Trophoblast cell (in vitro differentiated cells and primary cell): Measurements from ENCODE around the gene PHKB.
"Not testable (repeated sequence)": the region's sequence is repeated elsewhere in the genome, so short reads cannot be mapped to it uniquely, and the experiment has no call there.

Experiments used
- DNase-seq, 2 donors: peaks; one replicate each; pipeline ENCODE4 v3.0.0-alpha.2; 2016
- H2AFZ ChIP-seq: 2 replicates; pipeline ENCODE4 v1.6.1; 2013; ENCODE audit warnings: low read length, moderate library complexity, mild to moderate bottlenecking; ENCODE audit not compliant: insufficient read depth, poor library complexity
- H2AK5ac ChIP-seq: 2 replicates; pipeline ENCODE4 v1.6.1; 2013; ENCODE audit warnings: mild to moderate bottlenecking, low read length
- H2BK120ac ChIP-seq: 2 replicates; pipeline ENCODE4 v1.6.1; 2013; ENCODE audit warnings: low read length, mild to moderate bottlenecking, moderate library complexity; ENCODE audit not compliant: insufficient read depth, poor library complexity
- H2BK12ac ChIP-seq: 2 replicates; pipeline ENCODE4 v1.6.1; 2013; ENCODE audit warnings: mild to moderate bottlenecking, low read length, moderate library complexity
- H2BK5ac ChIP-seq: 2 replicates; pipeline ENCODE4 v1.6.1; 2013; ENCODE audit warnings: low read length, low read depth, moderate library complexity, mild to moderate bottlenecking; ENCODE audit not compliant: poor library complexity
- H3K14ac ChIP-seq: 2 replicates; pipeline ENCODE4 v1.6.1; 2013; ENCODE audit warnings: mild to moderate bottlenecking, low read length
- H3K18ac ChIP-seq: 2 replicates; pipeline ENCODE4 v1.6.1; 2013; ENCODE audit warnings: mild to moderate bottlenecking, low read length
- H3K23ac ChIP-seq: 2 replicates; pipeline ENCODE4 v1.6.1; 2013; ENCODE audit warnings: low read length
- H3K27ac ChIP-seq: 2 replicates; pipeline ENCODE4 v1.5.1; 2013; ENCODE audit warnings: low read depth, mild to moderate bottlenecking, inconsistent platforms, low read length, moderate library complexity
- H3K27me3 ChIP-seq: 2 replicates; pipeline ENCODE4 v1.6.1; 2013; ENCODE audit warnings: inconsistent platforms, mild to moderate bottlenecking, low read length, moderate library complexity; ENCODE audit not compliant: insufficient read depth
- H3K36me3 ChIP-seq, 2 experiments: 1 replicate in 1 of 2; 2 replicates in 1 of 2; pipeline ENCODE4 v1.6.1; 2013; ENCODE audit warnings: low read length in 2 of 2, mild to moderate bottlenecking in 2 of 2, moderate library complexity in 1 of 2; ENCODE audit not compliant: insufficient read depth in 2 of 2, control insufficient read depth in 1 of 2
- H3K4ac ChIP-seq: 2 replicates; pipeline ENCODE4 v1.6.1; 2013; ENCODE audit warnings: low read depth, mild to moderate bottlenecking, low read length, moderate library complexity
- H3K4me1 ChIP-seq, 2 experiments: 1 replicate in 1 of 2; 2 replicates in 1 of 2; pipeline ENCODE4 v1.6.1; 2013; ENCODE audit warnings: low read length in 2 of 2, mild to moderate bottlenecking in 2 of 2, moderate library complexity in 1 of 2; ENCODE audit not compliant: insufficient read depth in 2 of 2, control insufficient read depth in 1 of 2
- H3K4me2 ChIP-seq: 2 replicates; pipeline ENCODE4 v1.6.1; 2013; ENCODE audit warnings: inconsistent platforms, mild to moderate bottlenecking, low read length, moderate library complexity
- H3K4me3 ChIP-seq: 2 replicates; pipeline ENCODE4 v1.5.1; 2013; ENCODE audit warnings: mild to moderate bottlenecking, low read depth, low read length, inconsistent platforms
- H3K79me1 ChIP-seq: one replicate; pipeline ENCODE4 v1.6.1; 2013; ENCODE audit warnings: low read length
- H3K79me2 ChIP-seq: 2 replicates; pipeline ENCODE4 v1.6.1; 2013; ENCODE audit warnings: low read length, mild to moderate bottlenecking; ENCODE audit not compliant: control insufficient read depth, insufficient read depth, poor library complexity
- H3K9ac ChIP-seq: 2 replicates; pipeline ENCODE4 v1.6.1; 2013; ENCODE audit warnings: mild to moderate bottlenecking, low read length
- H3K9me3 ChIP-seq: 2 replicates; pipeline ENCODE4 v1.6.1; 2013; ENCODE audit warnings: low read depth, mild to moderate bottlenecking, control low read depth, inconsistent platforms, low read length; ENCODE audit not compliant: insufficient read depth
- H4K12ac ChIP-seq: 2 replicates; pipeline ENCODE4 v1.6.1; 2013; ENCODE audit warnings: low read depth, mild to moderate bottlenecking, low read length, moderate library complexity
- H4K8ac ChIP-seq: 2 replicates; pipeline ENCODE4 v1.6.1; 2013; ENCODE audit warnings: low read depth, mild to moderate bottlenecking, low read length, moderate library complexity
- H4K91ac ChIP-seq: one replicate; pipeline ENCODE4 v1.6.1; 2013; ENCODE audit warnings: low read depth, mild to moderate bottlenecking, low read length, moderate library complexity
- WGBS: extraction: QIAGEN DNeasy Blood & Tissue Kit; methylation state at CpG from one replicate; pipeline ENCODE4 v1.1.7; 2013; ENCODE audit warnings: missing lambda C conversion rate; ENCODE audit not compliant: insufficient read length, insufficient coverage; ENCODE audit errors: extremely low coverage; 5-methylcytosine and 5-hydroxymethylcytosine counted together

Gene PHKB

DNA sequence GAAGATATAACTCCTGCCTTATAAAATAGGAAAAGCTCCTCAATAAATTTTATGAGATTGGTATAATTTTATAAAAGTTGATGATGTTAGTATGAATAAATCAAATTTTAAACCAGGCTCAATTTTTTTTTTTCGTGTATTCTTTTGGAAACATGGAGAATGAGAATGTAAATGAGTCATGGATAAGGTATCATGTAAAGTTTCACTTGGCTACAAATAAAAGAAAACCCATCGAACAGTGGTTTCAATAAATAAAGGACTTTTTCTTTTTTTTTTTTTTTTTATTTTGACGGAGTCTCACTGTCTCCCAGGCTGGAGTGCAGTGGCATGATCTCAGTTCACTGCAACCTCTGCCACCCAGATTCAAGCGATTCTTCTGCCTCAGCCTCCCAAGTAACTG is 67.3 kb downstream of the PHKB start:
- DNase-seq: no peak
- Histone ChIP-seq H4K91ac (no peak overlapping the region), H3K4me2 (no peak overlapping the region), H3K27ac (no peak overlapping the region), H3K79me1 (no peaks in the 10 kb centered on the region), H2AFZ (no peak overlapping the region), H2BK120ac (no peak overlapping the region), H3K18ac (no peak overlapping the region), H3K36me3 (no peaks in the 10 kb centered on the region), H2BK12ac (no peak overlapping the region), H3K27me3 (no peaks in the 10 kb centered on the region), H3K9me3 (peaks cover 5% of the 10 kb centered on the region), H3K4me3 (no peak overlapping the region), H3K79me2 (no peaks in the 10 kb centered on the region), H3K23ac (no peak overlapping the region), H3K9ac (no peak overlapping the region), H3K14ac (no peak overlapping the region), H3K4me1 (no peaks in the 10 kb centered on the region), H2AK5ac (no peak overlapping the region), H3K4ac (no peak overlapping the region), H4K12ac (no peak overlapping the region), H4K8ac (no peak overlapping the region), H2BK5ac (no peak overlapping the region)
- no CpG with 5 or more reads among the region's 4 CpGs for WGBS

DNA sequence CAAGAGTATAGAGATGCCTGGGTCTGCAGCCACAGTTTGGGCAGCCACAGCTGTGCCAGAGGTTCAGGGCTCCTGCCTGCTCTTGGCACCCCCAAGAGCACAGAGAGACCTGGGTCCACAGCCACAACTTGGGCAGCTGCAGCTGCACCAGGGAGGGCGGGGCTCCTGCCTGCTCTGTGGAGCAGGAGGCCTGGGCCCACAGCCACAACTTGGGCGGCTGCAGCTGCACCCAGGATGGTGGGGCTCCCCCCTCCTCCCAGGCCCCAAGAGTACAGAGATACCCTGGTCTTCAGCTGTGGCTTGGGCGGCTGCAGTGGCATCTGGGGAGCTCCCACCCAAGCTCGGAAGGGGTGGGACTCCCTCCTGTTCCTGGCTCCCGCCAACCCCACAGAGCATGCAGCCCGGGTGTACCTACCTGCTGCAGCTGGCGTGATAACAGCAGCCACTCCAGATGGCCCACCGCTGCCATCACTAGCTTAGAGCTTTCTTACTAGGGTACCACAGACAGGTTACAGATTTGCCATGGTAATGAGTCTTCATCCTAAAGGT is 72.7 kb downstream of the PHKB start:
- H3K14ac ChIP-seq: no peak overlapping the region
- H3K79me1 ChIP-seq: no peaks in the 10 kb centered on the region
- H4K12ac ChIP-seq: no peak overlapping the region
- no peak overlapping the region for H2AFZ ChIP-seq
- no peak overlapping the region for H3K23ac ChIP-seq
- H3K4me1 ChIP-seq: no peaks in the 10 kb centered on the region
- H2BK5ac ChIP-seq: no peak overlapping the region
- H3K9me3 ChIP-seq: peaks cover 6% of the 10 kb centered on the region
- H3K4me2 ChIP-seq: no peak overlapping the region
- no CpG with 5 or more reads among the region's 8 CpGs for WGBS
- no peak overlapping the region for H2AK5ac ChIP-seq
- H4K8ac ChIP-seq: no peak overlapping the region
- no peak overlapping the region for H3K18ac ChIP-seq
- no peak overlapping the region for H3K27ac ChIP-seq
- H3K4me3 ChIP-seq: no peak overlapping the region
- no peaks in the 10 kb centered on the region for H3K36me3 ChIP-seq
- no peak overlapping the region for H3K4ac ChIP-seq
- H4K91ac ChIP-seq: no peak overlapping the region
- H3K79me2 ChIP-seq: no peaks in the 10 kb centered on the region
- no peak for DNase-seq
- H3K27me3 ChIP-seq: no peaks in the 10 kb centered on the region
- H2BK12ac ChIP-seq: no peak overlapping the region
- H2BK120ac ChIP-seq: no peak overlapping the region
- no peak overlapping the region for H3K9ac ChIP-seq

DNA sequence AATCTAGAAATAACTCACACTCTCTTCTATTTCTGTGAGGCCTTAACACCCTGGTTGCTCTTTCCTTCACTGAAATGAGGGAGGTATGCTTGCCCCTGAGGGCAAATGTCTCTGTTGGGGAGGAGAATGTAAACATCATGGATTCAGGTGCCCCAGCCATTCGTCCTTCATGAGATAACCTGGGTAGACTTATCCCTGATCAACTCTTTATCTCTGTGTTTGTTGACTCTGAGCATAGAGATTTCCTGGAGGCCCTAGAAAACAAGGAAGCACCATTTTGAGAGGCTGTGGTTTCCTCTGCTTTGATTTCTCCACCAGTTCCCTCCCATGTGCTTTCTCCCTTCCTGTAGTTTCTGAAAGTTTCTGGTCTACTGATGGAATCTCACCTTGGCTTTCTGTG is 77.3 kb downstream of the PHKB start:
- Histone ChIP-seq H4K12ac (no peak overlapping the region), H2BK12ac (no peak overlapping the region), H3K18ac (no peak overlapping the region), H4K8ac (no peak overlapping the region), H3K27me3 (no peaks in the 10 kb centered on the region), H3K9me3 (peaks cover 1% of the 10 kb centered on the region), H4K91ac (no peak overlapping the region), H2BK5ac (no peak overlapping the region), H3K4me2 (no peak overlapping the region), H3K14ac (no peak overlapping the region), H2AK5ac (no peak overlapping the region), H2AFZ (no peak overlapping the region), H3K4me3 (no peak overlapping the region), H3K23ac (no peak overlapping the region), H3K9ac (no peak overlapping the region), H3K27ac (no peak overlapping the region), H3K4ac (no peak overlapping the region), H2BK120ac (no peak overlapping the region), H3K36me3 (no peaks in the 10 kb centered on the region), H3K79me1 (no peaks in the 10 kb centered on the region), H3K79me2 (no peaks in the 10 kb centered on the region), H3K4me1 (no peaks in the 10 kb centered on the region)
- WGBS: no CpG with 5 or more reads among the region's 1 CpG
- peak; percentile 64 to 83 for DNase-seq

DNA sequence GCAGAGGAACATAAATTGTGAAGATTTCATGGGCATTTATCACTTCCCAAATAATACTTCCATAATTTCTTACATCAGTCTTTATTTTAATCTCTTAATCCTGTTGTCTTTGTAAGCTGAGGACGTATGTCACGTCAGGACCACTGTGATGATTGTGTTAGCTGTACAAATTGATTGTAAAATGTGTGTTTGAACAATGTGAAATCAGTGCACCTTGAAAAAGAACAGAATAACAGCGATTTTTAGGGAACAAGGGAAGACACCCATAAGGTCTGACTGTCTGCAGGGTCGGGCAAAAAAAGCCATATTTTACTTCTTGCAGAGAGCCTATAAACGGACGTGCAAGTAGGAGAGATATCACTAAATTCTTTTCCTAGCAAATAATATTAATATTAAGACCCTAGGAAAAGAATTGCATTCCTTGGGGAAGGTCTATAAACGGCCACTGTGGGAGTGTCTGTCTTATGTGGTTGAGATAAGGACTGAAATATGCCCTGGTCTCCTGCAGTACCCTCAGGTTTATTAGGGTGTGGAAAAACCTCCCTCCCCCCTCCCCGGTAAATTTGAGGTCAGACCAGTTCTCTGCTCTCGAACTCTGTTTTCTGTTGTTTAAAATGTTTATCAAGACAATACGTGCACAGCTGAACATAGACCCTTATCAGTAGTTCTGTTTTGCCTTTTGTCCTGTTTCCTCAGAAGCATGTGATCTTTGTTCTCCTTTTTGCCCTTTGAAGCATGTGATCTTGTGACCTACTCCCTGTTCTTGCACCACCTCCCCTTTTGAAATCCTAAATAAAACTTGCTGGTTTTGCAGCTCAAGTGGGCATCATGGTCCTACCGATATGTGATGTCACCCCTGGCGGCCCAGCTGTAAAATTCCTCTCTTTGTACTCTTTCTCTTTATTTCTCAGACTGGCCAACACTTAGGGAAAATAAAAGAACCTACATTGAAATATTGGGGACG is 78.9 kb downstream of the PHKB start:
- H2BK5ac ChIP-seq, H3K14ac ChIP-seq, H3K79me2 ChIP-seq, H2BK120ac ChIP-seq, H3K4me1 ChIP-seq, H2BK12ac ChIP-seq, H3K4ac ChIP-seq, H3K79me1 ChIP-seq, H3K36me3 ChIP-seq, H3K4me3 ChIP-seq, H2AK5ac ChIP-seq, H4K91ac ChIP-seq, H2AFZ ChIP-seq, H3K4me2 ChIP-seq, H3K18ac ChIP-seq, H3K23ac ChIP-seq, H3K9ac ChIP-seq, H4K8ac ChIP-seq, H4K12ac ChIP-seq, H3K27ac ChIP-seq, DNase-seq, H3K9me3 ChIP-seq, H3K27me3 ChIP-seq: not testable (repeated sequence)
- WGBS: no CpG with 5 or more reads among the region's 13 CpGs
